ENCODE data around the gene SPINT2. TPM values are rescaled to one million over a fixed set of nuclear protein-coding genes. Genes with fewer than 3 reads are reported as not detected.

The SPINT2 gene
- total RNA-seq, 3 donors from 2014 or later (not counting 1 experiment from before 2014, with no cell fraction given) = 2.7 to 13.7 (median 6.9) TPM

GRCh38 chr19:38248421-38248820 is 16.0 kb upstream of the SPINT2 start:
- Histone ChIP-seq H3K9me3 (ENCODE audit: control insufficient read depth, insufficient read depth, low read length) (no peaks in the 10 kb centered on the region), H3K4me1 (ENCODE audit: control insufficient read depth, insufficient read depth, low read length) (peaks cover 7% of the 10 kb centered on the region), H3K27ac (ENCODE audit: low read length) (no peak overlapping the region), H3K4me3 (ENCODE audit: low read length) (no peak overlapping the region), H3K27me3 (ENCODE audit: control insufficient read depth, insufficient read depth, low read length) (no peaks in the 10 kb centered on the region), H3K36me3 (ENCODE audit: control insufficient read depth, insufficient read depth, low read length) (no peaks in the 10 kb centered on the region)
- DNase-seq (no peak), ATAC-seq (no peak)
- 89% methylated on average over 7 of the region's 7 CpGs for WGBS (ENCODE audit: insufficient coverage)
- TF ChIP-seq CTCF (IDR thresholded peaks at IDR 0.05) = no peak
- H3K9me3 Mint-ChIP-seq = no peaks in the 10 kb centered on the region
- H3K27ac Mint-ChIP-seq = no peak overlapping the region
- H3K36me3 Mint-ChIP-seq = no peaks in the 10 kb centered on the region
- intact Hi-C loops (cut with micrococcal nuclease) = no loop called here
- H3K4me3 Mint-ChIP-seq = no peak overlapping the region
- H3K4me1 Mint-ChIP-seq = peaks cover 5 to 7% of the 10 kb centered on the region in 2 donors
- peaks cover 6 to 21% of the 10 kb centered on the region in 2 donors for H3K27me3 Mint-ChIP-seq (ENCODE audit: low read depth in 2 of 2)

GRCh38 chr19:38250428-38250820 is 13.9 kb upstream of the SPINT2 start:
- intact Hi-C loops (cut with micrococcal nuclease) = no loop called here
- Mint-ChIP-seq H3K27ac (no peak overlapping the region), H3K27me3 (ENCODE audit: low read depth in 2 of 2) (peaks cover 6 to 17% of the 10 kb centered on the region in 2 donors), H3K4me3 (no peak overlapping the region), H3K36me3 (no peaks in the 10 kb centered on the region), H3K4me1 (no peaks in the 10 kb centered on the region), H3K9me3 (no peaks in the 10 kb centered on the region)
- H3K27me3 ChIP-seq (ENCODE audit: control insufficient read depth, insufficient read depth, low read length) = no peaks in the 10 kb centered on the region
- peaks cover 4% of the 10 kb centered on the region for H3K4me1 ChIP-seq (ENCODE audit: control insufficient read depth, insufficient read depth, low read length)
- TF ChIP-seq CTCF (IDR thresholded peaks at IDR 0.05) = no peak
- no peaks in the 10 kb centered on the region for H3K9me3 ChIP-seq (ENCODE audit: control insufficient read depth, insufficient read depth, low read length)
- ATAC-seq (no peak), DNase-seq (no peak)
- no peak overlapping the region for H3K4me3 ChIP-seq (ENCODE audit: low read length)
- no peak overlapping the region for H3K27ac ChIP-seq (ENCODE audit: low read length)
- no peaks in the 10 kb centered on the region for H3K36me3 ChIP-seq (ENCODE audit: control insufficient read depth, insufficient read depth, low read length)

GRCh38 chr19:38250821-38251563 is 13.4 kb upstream of the SPINT2 start:
- Mint-ChIP-seq H3K4me1 (no peaks in the 10 kb centered on the region), H3K9me3 (no peaks in the 10 kb centered on the region), H3K27me3 (ENCODE audit: low read depth in 2 of 2) (peaks cover 10 to 21% of the 10 kb centered on the region in 2 donors), H3K27ac (no peak overlapping the region), H3K36me3 (no peaks in the 10 kb centered on the region), H3K4me3 (no peak overlapping the region)
- no peak overlapping the region for H3K4me3 ChIP-seq (ENCODE audit: low read length)
- no peak for DNase-seq
- no peak for TF ChIP-seq CTCF (IDR thresholded peaks at IDR 0.05)
- no peaks in the 10 kb centered on the region for H3K27me3 ChIP-seq (ENCODE audit: control insufficient read depth, insufficient read depth, low read length)
- intact Hi-C loops (cut with micrococcal nuclease) = no loop called here
- ATAC-seq = no peak
- no peaks in the 10 kb centered on the region for H3K9me3 ChIP-seq (ENCODE audit: control insufficient read depth, insufficient read depth, low read length)
- 87% methylated on average over 16 of the region's 18 CpGs for WGBS (ENCODE audit: insufficient coverage)
- peaks cover 4% of the 10 kb centered on the region for H3K4me1 ChIP-seq (ENCODE audit: control insufficient read depth, insufficient read depth, low read length)
- H3K36me3 ChIP-seq (ENCODE audit: control insufficient read depth, insufficient read depth, low read length) = no peaks in the 10 kb centered on the region
- no peak overlapping the region for H3K27ac ChIP-seq (ENCODE audit: low read length)

GRCh38 chr19:38251564-38252051 is 12.8 kb upstream of the SPINT2 start:
- intact Hi-C loops (cut with micrococcal nuclease) = no loop called here
- no peaks in the 10 kb centered on the region for H3K36me3 Mint-ChIP-seq
- WGBS (ENCODE audit: insufficient coverage) = 32% methylated on average over 10 of the region's 10 CpGs
- H3K4me1 Mint-ChIP-seq = peaks cover 0 to under 1% of the 10 kb centered on the region in 2 donors
- no peaks in the 10 kb centered on the region for H3K36me3 ChIP-seq (ENCODE audit: control insufficient read depth, insufficient read depth, low read length)
- ATAC-seq (no peak), DNase-seq (no peak)
- H3K9me3 ChIP-seq (ENCODE audit: control insufficient read depth, insufficient read depth, low read length) = no peaks in the 10 kb centered on the region
- TF ChIP-seq CTCF (IDR thresholded peaks at IDR 0.05) = no peak
- H3K27ac ChIP-seq (ENCODE audit: low read length) = no peak overlapping the region
- H3K27me3 Mint-ChIP-seq (ENCODE audit: low read depth in 2 of 2) = peaks cover 11 to 21% of the 10 kb centered on the region in 2 donors
- H3K27ac Mint-ChIP-seq = no peak overlapping the region
- no peaks in the 10 kb centered on the region for H3K9me3 Mint-ChIP-seq
- H3K4me3 ChIP-seq (ENCODE audit: low read length) = no peak overlapping the region
- H3K4me3 Mint-ChIP-seq = no peak overlapping the region
- H3K27me3 ChIP-seq (ENCODE audit: control insufficient read depth, insufficient read depth, low read length) = no peaks in the 10 kb centered on the region
- H3K4me1 ChIP-seq (ENCODE audit: control insufficient read depth, insufficient read depth, low read length) = peaks cover 4% of the 10 kb centered on the region

All from natural killer cell (primary cell).